ENCODE data around the gene PPP1R9B.

The PPP1R9B gene

GRCh38 chr17:50172130-50172529 is 21.7 kb upstream of the PPP1R9B start:
- DNase-seq (ENCODE audit: low read depth): no peak
- H3K4me3 ChIP-seq (ENCODE audit: low read depth, low read length): no peak overlapping the region
- TF ChIP-seq CTCF (IDR thresholded peaks at IDR 0.05; ENCODE audit: insufficient read depth, low read depth, low read length, missing control alignments): no peak

- no peak for TF ChIP-seq CTCF (IDR thresholded peaks at IDR 0.05; ENCODE audit: insufficient read depth, low read depth, low read length, missing control alignments)
- H3K4me3 ChIP-seq (ENCODE audit: low read depth, low read length): no peak overlapping the region
- no peak for DNase-seq (ENCODE audit: low read depth)
Observed at GRCh38 chr17:50171371-50172071, 21.0 kb upstream of the PPP1R9B start.

GRCh38 chr17:50170662-50171370 is 20.3 kb upstream of the PPP1R9B start:
- peak; percentile 83 for DNase-seq (ENCODE audit: low read depth)
- H3K4me3 ChIP-seq (ENCODE audit: low read depth, low read length): no peak overlapping the region
- no peak for TF ChIP-seq CTCF (IDR thresholded peaks at IDR 0.05; ENCODE audit: insufficient read depth, low read depth, low read length, missing control alignments)

- no peak overlapping the region for H3K4me3 ChIP-seq (ENCODE audit: low read depth, low read length)
- DNase-seq (ENCODE audit: low read depth): no peak
- TF ChIP-seq CTCF (IDR thresholded peaks at IDR 0.05; ENCODE audit: insufficient read depth, low read depth, low read length, missing control alignments): no peak
Observed at GRCh38 chr17:50169881-50170459, 19.5 kb upstream of the PPP1R9B start.

GRCh38 chr17:50169121-50169764 is 18.8 kb upstream of the PPP1R9B start:
- no peak overlapping the region for H3K4me3 ChIP-seq (ENCODE audit: low read depth, low read length)
- peak; percentile 82 for DNase-seq (ENCODE audit: low read depth)
- peak; percentile 88 for TF ChIP-seq CTCF (IDR thresholded peaks at IDR 0.05; ENCODE audit: insufficient read depth, low read depth, low read length, missing control alignments)

- no peak for DNase-seq (ENCODE audit: low read depth)
- H3K4me3 ChIP-seq (ENCODE audit: low read depth, low read length): no peak overlapping the region
- no peak for TF ChIP-seq CTCF (IDR thresholded peaks at IDR 0.05; ENCODE audit: insufficient read depth, low read depth, low read length, missing control alignments)
Observed at GRCh38 chr17:50168319-50168718, 17.8 kb upstream of the PPP1R9B start.

All from GM12865 (cell line).